ENCODE data around the gene TMEM86B.

DNA sequence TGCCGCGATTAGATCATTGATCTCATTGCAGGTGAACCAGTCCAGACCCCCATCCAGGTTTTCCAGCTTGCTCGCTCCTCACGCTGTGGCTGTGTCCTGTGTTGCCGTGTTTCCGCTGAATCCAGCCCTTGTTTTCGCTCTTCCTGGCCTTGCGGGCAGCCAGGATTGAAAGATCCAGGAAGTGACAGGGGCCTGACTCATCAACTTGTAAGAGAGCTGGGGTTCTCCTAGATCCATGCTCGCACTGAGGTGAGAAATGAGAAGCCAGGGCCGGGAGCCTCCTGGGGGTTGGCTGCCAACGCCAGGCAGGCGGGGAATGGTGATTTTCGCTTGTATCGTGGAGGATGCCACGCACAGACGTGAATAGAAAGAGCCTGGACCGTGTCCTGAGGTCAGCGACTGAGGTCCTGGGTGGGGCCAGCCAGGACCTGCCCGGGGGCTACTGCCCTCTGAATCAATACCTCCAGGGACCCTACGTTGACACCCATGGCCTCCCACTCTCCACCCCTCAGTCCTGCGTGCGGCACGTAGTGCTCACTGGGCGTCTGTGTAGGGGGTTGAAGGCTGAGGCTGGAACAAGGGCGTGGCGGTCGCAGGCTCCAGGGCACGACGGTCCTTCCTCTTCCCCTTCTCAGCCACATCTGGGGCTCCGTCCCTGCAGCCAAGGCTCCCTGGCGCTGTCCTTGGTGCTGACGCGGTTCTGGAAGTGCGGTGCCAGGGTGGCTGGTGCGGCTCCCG, 11.9 kb downstream of the TMEM86B start:
- peak in 1 of 4 donors; percentile 41 for TF ChIP-seq POLR2A (IDR thresholded peaks at IDR 0.05)
- TF ChIP-seq, protein P1, sequence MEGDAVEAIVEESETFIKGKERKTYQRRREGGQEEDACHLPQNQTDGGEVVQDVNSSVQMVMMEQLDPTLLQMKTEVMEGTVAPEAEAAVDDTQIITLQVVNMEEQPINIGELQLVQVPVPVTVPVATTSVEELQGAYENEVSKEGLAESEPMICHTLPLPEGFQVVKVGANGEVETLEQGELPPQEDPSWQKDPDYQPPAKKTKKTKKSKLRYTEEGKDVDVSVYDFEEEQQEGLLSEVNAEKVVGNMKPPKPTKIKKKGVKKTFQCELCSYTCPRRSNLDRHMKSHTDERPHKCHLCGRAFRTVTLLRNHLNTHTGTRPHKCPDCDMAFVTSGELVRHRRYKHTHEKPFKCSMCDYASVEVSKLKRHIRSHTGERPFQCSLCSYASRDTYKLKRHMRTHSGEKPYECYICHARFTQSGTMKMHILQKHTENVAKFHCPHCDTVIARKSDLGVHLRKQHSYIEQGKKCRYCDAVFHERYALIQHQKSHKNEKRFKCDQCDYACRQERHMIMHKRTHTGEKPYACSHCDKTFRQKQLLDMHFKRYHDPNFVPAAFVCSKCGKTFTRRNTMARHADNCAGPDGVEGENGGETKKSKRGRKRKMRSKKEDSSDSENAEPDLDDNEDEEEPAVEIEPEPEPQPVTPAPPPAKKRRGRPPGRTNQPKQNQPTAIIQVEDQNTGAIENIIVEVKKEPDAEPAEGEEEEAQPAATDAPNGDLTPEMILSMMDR (IDR thresholded peaks at IDR 0.05) = peak in 1 of 6 experiments; percentile 7
